K562 (cell line): ENCODE measurements around the gene EHMT2. TPM values are rescaled to one million over a fixed set of nuclear protein-coding genes. Genes with fewer than 3 reads are reported as not detected.

Experiments
- EP400 ChIP-seq: fragments of 450-650 bp; IDR thresholded peaks from 2 replicates; pipeline ENCODE4 v1.6.1; 2017; ENCODE audit warnings: antibody characterized with exemption, mild to moderate bottlenecking, moderate library complexity
- TAF1 ChIP-seq: IDR thresholded peaks from 2 replicates; pipeline ENCODE4 v1.6.1; 2011; ENCODE audit warnings: mild to moderate bottlenecking, low read length, moderate library complexity; ENCODE audit not compliant: insufficient read depth, control insufficient read depth, severe bottlenecking; ENCODE audit errors: extremely low read depth
- TBL1XR1 ChIP-seq, 2 experiments: IDR thresholded peaks; 2 replicates each; pipeline ENCODE4 v1.6.1; 2012; ENCODE audit warnings: improper control_type of control experiment in 2 of 2, low read length in 2 of 2, mild to moderate bottlenecking in 1 of 2
- polyA plus RNA-seq, 8 experiments: library from polyadenylated mRNA; depleted of rRNA in 4 of 8; stranded (reverse) in 5 of 8; unstranded in 3 of 8; fragments of >200 nt; fragmentation: Nextera tagmentation in 2 of 8; fragmentation: Illumina TruSeq in 1 of 8; extraction: Ambion mirVana in 2 of 8; extraction: Trizol in 1 of 8; gene quantifications; 2 replicates each; pipeline versions ENCODE4 v1.2.1 to v1.2.3, GENCODE V29; 2011 to 2014; ENCODE audit warnings: inconsistent platforms in 1 of 8, missing spikeins in 1 of 8
- total RNA-seq, 7 experiments: library from RNA; depleted of rRNA in 6 of 7; stranded (reverse); fragments of >200 nt in 6 of 7; fragmentation: Illumina TruSeq in 2 of 7; extraction: Trizol in 2 of 7; gene quantifications; 2 replicates each; pipeline versions ENCODE4 v1.2.1 to v1.2.3, GENCODE V29; 2011 to 2021; ENCODE audit warnings: low replicate concordance in 1 of 7
- TF ChIP-seq, protein P1 (sequence below): fragments of 200-600 bp; sonication (generic); IDR thresholded peaks from one replicate; pipeline ENCODE4 v1.6.1; 2012; ENCODE audit warnings: mild to moderate bottlenecking, low read depth, low read length, inconsistent platforms

Gene EHMT2
- total and polyA plus RNA-seq, 9 of the 15 experiments (the other 6 are each of a cell fraction or from before 2014, with no cell fraction given), result 2.1 to 63.8 (median 38.5) TPM

DNA sequence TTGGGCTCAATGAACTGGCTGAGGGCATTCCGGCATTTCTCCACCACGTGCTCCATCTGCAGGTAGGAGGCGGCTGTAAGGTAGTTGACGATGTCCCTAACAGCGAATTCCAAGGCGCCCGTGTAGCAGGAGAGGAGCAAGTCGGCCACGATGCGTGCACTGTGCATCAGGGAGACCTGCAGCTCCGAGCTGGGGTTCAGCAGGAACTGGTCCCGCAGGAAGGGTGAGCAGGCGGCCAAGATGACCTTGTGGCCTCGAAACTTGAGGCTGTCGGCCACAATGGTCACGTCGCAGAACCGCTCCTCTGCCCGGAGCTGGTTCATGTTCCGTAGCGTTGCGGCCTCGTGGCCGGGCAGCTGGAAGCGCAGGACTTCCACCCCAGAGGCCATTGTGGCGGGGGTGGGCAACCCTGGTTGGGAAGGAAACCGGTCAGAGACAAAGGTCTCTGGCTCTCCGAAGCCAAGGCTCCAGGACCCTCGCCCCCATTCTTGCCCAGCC, 3.5 kb upstream of the EHMT2 start (continued):
- TF ChIP-seq, protein P1, sequence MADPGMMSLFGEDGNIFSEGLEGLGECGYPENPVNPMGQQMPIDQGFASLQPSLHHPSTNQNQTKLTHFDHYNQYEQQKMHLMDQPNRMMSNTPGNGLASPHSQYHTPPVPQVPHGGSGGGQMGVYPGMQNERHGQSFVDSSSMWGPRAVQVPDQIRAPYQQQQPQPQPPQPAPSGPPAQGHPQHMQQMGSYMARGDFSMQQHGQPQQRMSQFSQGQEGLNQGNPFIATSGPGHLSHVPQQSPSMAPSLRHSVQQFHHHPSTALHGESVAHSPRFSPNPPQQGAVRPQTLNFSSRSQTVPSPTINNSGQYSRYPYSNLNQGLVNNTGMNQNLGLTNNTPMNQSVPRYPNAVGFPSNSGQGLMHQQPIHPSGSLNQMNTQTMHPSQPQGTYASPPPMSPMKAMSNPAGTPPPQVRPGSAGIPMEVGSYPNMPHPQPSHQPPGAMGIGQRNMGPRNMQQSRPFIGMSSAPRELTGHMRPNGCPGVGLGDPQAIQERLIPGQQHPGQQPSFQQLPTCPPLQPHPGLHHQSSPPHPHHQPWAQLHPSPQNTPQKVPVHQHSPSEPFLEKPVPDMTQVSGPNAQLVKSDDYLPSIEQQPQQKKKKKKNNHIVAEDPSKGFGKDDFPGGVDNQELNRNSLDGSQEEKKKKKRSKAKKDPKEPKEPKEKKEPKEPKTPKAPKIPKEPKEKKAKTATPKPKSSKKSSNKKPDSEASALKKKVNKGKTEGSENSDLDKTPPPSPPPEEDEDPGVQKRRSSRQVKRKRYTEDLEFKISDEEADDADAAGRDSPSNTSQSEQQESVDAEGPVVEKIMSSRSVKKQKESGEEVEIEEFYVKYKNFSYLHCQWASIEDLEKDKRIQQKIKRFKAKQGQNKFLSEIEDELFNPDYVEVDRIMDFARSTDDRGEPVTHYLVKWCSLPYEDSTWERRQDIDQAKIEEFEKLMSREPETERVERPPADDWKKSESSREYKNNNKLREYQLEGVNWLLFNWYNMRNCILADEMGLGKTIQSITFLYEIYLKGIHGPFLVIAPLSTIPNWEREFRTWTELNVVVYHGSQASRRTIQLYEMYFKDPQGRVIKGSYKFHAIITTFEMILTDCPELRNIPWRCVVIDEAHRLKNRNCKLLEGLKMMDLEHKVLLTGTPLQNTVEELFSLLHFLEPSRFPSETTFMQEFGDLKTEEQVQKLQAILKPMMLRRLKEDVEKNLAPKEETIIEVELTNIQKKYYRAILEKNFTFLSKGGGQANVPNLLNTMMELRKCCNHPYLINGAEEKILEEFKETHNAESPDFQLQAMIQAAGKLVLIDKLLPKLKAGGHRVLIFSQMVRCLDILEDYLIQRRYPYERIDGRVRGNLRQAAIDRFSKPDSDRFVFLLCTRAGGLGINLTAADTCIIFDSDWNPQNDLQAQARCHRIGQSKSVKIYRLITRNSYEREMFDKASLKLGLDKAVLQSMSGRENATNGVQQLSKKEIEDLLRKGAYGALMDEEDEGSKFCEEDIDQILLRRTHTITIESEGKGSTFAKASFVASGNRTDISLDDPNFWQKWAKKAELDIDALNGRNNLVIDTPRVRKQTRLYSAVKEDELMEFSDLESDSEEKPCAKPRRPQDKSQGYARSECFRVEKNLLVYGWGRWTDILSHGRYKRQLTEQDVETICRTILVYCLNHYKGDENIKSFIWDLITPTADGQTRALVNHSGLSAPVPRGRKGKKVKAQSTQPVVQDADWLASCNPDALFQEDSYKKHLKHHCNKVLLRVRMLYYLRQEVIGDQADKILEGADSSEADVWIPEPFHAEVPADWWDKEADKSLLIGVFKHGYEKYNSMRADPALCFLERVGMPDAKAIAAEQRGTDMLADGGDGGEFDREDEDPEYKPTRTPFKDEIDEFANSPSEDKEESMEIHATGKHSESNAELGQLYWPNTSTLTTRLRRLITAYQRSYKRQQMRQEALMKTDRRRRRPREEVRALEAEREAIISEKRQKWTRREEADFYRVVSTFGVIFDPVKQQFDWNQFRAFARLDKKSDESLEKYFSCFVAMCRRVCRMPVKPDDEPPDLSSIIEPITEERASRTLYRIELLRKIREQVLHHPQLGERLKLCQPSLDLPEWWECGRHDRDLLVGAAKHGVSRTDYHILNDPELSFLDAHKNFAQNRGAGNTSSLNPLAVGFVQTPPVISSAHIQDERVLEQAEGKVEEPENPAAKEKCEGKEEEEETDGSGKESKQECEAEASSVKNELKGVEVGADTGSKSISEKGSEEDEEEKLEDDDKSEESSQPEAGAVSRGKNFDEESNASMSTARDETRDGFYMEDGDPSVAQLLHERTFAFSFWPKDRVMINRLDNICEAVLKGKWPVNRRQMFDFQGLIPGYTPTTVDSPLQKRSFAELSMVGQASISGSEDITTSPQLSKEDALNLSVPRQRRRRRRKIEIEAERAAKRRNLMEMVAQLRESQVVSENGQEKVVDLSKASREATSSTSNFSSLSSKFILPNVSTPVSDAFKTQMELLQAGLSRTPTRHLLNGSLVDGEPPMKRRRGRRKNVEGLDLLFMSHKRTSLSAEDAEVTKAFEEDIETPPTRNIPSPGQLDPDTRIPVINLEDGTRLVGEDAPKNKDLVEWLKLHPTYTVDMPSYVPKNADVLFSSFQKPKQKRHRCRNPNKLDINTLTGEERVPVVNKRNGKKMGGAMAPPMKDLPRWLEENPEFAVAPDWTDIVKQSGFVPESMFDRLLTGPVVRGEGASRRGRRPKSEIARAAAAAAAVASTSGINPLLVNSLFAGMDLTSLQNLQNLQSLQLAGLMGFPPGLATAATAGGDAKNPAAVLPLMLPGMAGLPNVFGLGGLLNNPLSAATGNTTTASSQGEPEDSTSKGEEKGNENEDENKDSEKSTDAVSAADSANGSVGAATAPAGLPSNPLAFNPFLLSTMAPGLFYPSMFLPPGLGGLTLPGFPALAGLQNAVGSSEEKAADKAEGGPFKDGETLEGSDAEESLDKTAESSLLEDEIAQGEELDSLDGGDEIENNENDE, result no peak
- TF ChIP-seq TBL1XR1 (IDR thresholded peaks at IDR 0.05; ENCODE audit: low read length in 2 of 2) (no peak), TAF1 (no peak), EP400 (0 out of 2 replicates have a peak, but pooled peaks have one; percentile 51)
